ENCODE data around the gene FBN1.

FBN1 gene

GRCh38 chr15:48650931-48651330 lies 5.4 kb upstream of the FBN1 start:
- no peak for DNase-seq

- no peak for DNase-seq
Observed at GRCh38 chr15:48647962-48648361, 2.5 kb upstream of the FBN1 start.

GRCh38 chr15:48646331-48646730 lies 822 bp upstream of the FBN1 start:
- DNase-seq = no peak

GRCh38 chr15:48644827-48645557 lies 517 bp downstream of the FBN1 start:
- no peak for DNase-seq

- no peak for DNase-seq
Observed at GRCh38 chr15:48644467-48644826, 1.1 kb downstream of the FBN1 start.

GRCh38 chr15:48643776-48644466 lies 1.6 kb downstream of the FBN1 start:
- DNase-seq = no peak

GRCh38 chr15:48643206-48643605 lies 2.3 kb downstream of the FBN1 start:
- no peak for DNase-seq

- no peak for DNase-seq
Observed at GRCh38 chr15:48642795-48643194, 2.7 kb downstream of the FBN1 start.

- DNase-seq = no peak
Observed at GRCh38 chr15:48641416-48641815, 4.1 kb downstream of the FBN1 start.

GRCh38 chr15:48638963-48639362 lies 6.5 kb downstream of the FBN1 start:
- no peak for DNase-seq

GRCh38 chr15:48637639-48638038 lies 7.9 kb downstream of the FBN1 start:
- DNase-seq = no peak

GRCh38 chr15:48636511-48636910 lies 9.0 kb downstream of the FBN1 start:
- no peak for DNase-seq

GRCh38 chr15:48634893-48635292 lies 10.6 kb downstream of the FBN1 start:
- DNase-seq = no peak

- DNase-seq = no peak
Observed at GRCh38 chr15:48634096-48634495, 11.4 kb downstream of the FBN1 start.

GRCh38 chr15:48632651-48633050 lies 12.9 kb downstream of the FBN1 start:
- no peak for DNase-seq

GRCh38 chr15:48631176-48631770 lies 14.2 kb downstream of the FBN1 start:
- no peak for DNase-seq

GRCh38 chr15:48630245-48630644 lies 15.3 kb downstream of the FBN1 start:
- no peak for DNase-seq

- DNase-seq = no peak
Observed at GRCh38 chr15:48628832-48629231, 16.7 kb downstream of the FBN1 start.

- DNase-seq = no peak
Observed at GRCh38 chr15:48627260-48627940, 18.1 kb downstream of the FBN1 start.

GRCh38 chr15:48625126-48625525 lies 20.4 kb downstream of the FBN1 start:
- DNase-seq = no peak

- no peak for DNase-seq
Observed at GRCh38 chr15:48624700-48625099, 20.8 kb downstream of the FBN1 start.

GRCh38 chr15:48623456-48623855 lies 22.1 kb downstream of the FBN1 start:
- DNase-seq = no peak

GRCh38 chr15:48622237-48622636 lies 23.3 kb downstream of the FBN1 start:
- no peak for DNase-seq

- DNase-seq = no peak
Observed at GRCh38 chr15:48619446-48619845, 26.1 kb downstream of the FBN1 start.
